Hepatic stellate cell (primary cell): ENCODE results near the gene PAK1.
A peak's percentile ranks its signal among the peaks of the same experiment; 100 is the strongest.

Experiments used
- DNase-seq: peaks from one replicate; pipeline ENCODE4 v3.0.0; 2011; ENCODE audit warnings: low spot score

The PAK1 gene

GRCh38 chr11:77472991-77473800 lies 698 bp downstream of the PAK1 start:
- peak; percentile 35 for DNase-seq

- DNase-seq, result no peak
These were observed 2.2 kb downstream of the PAK1 start for GRCh38 chr11:77471558-77472193.

- no peak for DNase-seq
These were observed 2.9 kb downstream of the PAK1 start for GRCh38 chr11:77470971-77471370.

GRCh38 chr11:77470504-77470903 lies 3.4 kb downstream of the PAK1 start:
- DNase-seq, result no peak

GRCh38 chr11:77468527-77468926 lies 5.4 kb downstream of the PAK1 start:
- no peak for DNase-seq

- DNase-seq, result no peak
These were observed 5.9 kb downstream of the PAK1 start for GRCh38 chr11:77467993-77468392.

- no peak for DNase-seq
These were observed 6.7 kb downstream of the PAK1 start for GRCh38 chr11:77467233-77467632.

GRCh38 chr11:77457340-77457739 lies 16.6 kb downstream of the PAK1 start:
- DNase-seq, result no peak

- DNase-seq, result no peak
These were observed 18.2 kb downstream of the PAK1 start for GRCh38 chr11:77455740-77456139.

- DNase-seq, result no peak
These were observed 18.8 kb downstream of the PAK1 start for GRCh38 chr11:77454867-77455655.

- no peak for DNase-seq
These were observed 23.7 kb downstream of the PAK1 start for GRCh38 chr11:77450227-77450626.

- no peak for DNase-seq
These were observed 24.1 kb downstream of the PAK1 start for GRCh38 chr11:77449784-77450183.

GRCh38 chr11:77449060-77449521 lies 24.8 kb downstream of the PAK1 start:
- no peak for DNase-seq

- DNase-seq, result no peak
These were observed 25.6 kb downstream of the PAK1 start for GRCh38 chr11:77448269-77448668.

- DNase-seq, result no peak
These were observed 26.8 kb downstream of the PAK1 start for GRCh38 chr11:77446911-77447629.

- DNase-seq, result no peak
These were observed 29.6 kb downstream of the PAK1 start for GRCh38 chr11:77444261-77444660.

- no peak for DNase-seq
These were observed 31.4 kb downstream of the PAK1 start for GRCh38 chr11:77442394-77443053.

- DNase-seq, result no peak
These were observed 32.5 kb downstream of the PAK1 start for GRCh38 chr11:77441426-77441825.

GRCh38 chr11:77440678-77441077 lies 33.2 kb downstream of the PAK1 start:
- DNase-seq, result no peak

GRCh38 chr11:77438487-77438886 lies 35.4 kb downstream of the PAK1 start:
- DNase-seq, result no peak

GRCh38 chr11:77436969-77437368 lies 36.9 kb downstream of the PAK1 start:
- no peak for DNase-seq

- DNase-seq, result no peak
These were observed 37.4 kb downstream of the PAK1 start for GRCh38 chr11:77436506-77436905.
